GM19193 (cell line): Measurements from ENCODE around the gene SCN3B.

ENCODE experiments used
- POLR2A ChIP-seq: IDR thresholded peaks from 4 replicates; pipeline ENCODE4 v1.6.1; 2011; ENCODE audit not compliant: insufficient read depth, insufficient read length; ENCODE audit errors: extremely low read depth

Gene SCN3B

DNA sequence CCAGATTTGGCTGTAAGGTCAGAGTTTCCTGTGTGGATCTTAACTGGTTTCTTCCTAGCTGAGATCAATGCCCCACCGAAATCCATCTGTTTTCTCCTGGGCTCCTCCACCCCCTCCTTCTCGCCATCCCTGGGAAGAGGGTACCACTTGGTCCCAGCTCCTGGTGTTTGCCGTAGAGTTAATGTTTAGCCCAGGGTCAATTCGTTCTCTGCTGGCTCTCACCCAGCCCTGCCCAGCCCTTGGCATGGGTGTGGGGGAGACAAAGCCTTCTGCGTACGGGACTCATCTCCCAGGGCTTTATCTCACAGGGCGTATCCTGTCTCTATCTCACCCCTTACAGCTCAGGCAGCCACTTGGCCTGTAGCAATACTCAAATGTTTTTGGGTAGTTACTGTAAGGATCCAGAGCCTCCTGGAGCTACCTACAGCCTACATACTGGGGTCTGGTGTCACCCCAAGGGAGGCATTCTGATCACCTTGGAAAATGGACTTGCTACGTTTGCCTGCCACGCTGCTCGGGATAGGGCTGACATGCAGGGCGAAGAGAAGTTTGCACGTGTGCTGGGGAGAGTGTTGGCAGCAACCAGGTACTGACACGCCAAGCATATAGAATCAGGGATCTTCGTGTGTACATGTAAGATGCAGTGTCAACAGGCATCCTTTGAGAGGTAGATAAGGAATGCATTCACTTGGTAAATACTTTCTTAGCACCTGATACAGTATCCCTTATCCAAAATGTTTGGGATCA is 66.1 kb downstream of the SCN3B start:
- no peak for TF ChIP-seq POLR2A

- TF ChIP-seq POLR2A = no peak
Observed at GRCh38 chr11:123587559-123587958, 66.9 kb downstream of the SCN3B start.

GRCh38 chr11:123587044-123587443 is 67.4 kb downstream of the SCN3B start:
- TF ChIP-seq POLR2A = no peak

- TF ChIP-seq POLR2A = no peak
Observed at GRCh38 chr11:123586568-123586967, 67.9 kb downstream of the SCN3B start.

DNA sequence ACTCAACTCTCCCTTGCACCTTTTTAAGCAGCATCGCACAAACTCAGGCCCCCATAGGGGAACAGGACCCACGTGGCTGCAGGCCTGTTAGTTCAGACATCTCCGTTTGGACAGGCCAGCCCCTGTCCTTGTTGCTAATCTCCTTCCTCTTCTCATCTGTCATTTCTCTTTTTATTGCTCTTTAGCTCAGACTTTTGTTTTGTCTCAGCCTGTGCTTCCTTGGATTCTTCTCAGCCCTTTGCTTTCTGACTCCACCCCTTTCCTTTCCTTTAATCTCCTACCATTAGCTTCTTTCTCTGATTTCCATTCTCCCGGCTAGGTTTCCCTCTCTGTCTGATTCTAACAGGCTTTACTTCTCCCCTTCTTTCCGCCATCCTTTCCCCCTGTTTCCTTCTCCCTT is 68.7 kb downstream of the SCN3B start:
- no peak for TF ChIP-seq POLR2A

DNA sequence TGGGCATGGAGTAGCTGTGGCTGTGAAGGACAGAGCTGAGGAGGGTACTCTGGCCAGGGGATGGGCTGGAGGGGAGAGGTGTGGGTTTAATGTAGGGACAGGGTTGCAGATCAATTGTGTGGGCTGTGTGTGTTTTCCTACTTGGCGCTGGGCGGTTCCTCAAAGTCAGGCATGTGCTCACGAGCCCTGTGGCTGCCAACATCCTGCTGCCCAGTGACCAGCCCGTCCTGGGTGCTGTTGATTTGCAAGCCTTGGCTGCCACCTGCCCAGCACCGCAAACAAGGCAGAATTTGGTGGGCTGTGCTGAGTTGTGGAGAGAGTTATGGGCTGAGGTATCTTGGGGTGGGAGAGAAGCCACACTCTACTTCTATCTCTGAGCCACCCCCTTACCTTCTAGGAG is 69.2 kb downstream of the SCN3B start:
- TF ChIP-seq POLR2A = no peak

GRCh38 chr11:123584737-123585136 is 69.7 kb downstream of the SCN3B start:
- no peak for TF ChIP-seq POLR2A

DNA sequence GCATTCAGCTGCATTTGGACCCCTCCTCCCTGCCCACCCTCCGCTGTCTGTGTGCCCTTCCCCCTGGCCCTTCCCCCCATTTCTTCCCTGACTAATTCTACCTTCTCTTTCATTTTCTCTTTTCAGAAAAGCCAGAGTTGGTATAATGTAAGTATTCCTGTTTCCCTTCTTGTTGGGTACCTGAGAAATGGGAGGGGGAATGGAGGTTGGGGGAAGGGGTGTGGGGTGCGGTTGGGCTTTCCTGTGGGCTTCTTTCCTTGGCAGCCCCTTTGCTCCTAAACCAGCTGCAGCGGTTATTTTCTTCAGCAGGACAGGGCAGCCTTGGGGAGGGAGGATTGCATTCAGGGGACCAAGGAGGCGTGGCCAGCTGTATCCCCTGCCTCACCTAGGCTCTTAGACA is 70.2 kb downstream of the SCN3B start:
- TF ChIP-seq POLR2A = no peak

DNA sequence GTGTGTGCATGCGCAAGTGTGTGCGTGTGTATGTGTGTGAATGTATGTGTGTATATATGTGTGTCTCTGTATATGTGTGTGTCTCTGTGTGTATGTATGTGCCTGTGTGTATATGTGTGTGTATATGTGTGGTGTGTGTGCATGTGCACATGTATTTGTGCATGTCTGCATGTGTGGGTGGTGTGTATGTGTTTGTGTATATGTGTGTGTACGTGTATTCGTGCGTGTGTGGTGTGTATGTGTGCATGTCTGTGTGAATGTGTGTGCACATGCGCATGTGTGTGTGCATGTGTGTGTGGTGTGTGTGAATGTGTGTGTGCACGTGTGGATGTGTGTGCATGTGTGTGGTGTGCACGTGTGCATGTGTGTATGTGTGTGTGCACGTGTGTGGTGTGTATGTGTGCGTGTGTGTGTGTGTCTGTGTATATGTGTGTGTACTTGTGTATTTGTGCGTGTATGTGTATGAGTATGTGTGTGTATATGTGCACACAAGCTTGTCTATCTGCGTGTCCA is 71.4 kb downstream of the SCN3B start:
- no peak for TF ChIP-seq POLR2A

DNA sequence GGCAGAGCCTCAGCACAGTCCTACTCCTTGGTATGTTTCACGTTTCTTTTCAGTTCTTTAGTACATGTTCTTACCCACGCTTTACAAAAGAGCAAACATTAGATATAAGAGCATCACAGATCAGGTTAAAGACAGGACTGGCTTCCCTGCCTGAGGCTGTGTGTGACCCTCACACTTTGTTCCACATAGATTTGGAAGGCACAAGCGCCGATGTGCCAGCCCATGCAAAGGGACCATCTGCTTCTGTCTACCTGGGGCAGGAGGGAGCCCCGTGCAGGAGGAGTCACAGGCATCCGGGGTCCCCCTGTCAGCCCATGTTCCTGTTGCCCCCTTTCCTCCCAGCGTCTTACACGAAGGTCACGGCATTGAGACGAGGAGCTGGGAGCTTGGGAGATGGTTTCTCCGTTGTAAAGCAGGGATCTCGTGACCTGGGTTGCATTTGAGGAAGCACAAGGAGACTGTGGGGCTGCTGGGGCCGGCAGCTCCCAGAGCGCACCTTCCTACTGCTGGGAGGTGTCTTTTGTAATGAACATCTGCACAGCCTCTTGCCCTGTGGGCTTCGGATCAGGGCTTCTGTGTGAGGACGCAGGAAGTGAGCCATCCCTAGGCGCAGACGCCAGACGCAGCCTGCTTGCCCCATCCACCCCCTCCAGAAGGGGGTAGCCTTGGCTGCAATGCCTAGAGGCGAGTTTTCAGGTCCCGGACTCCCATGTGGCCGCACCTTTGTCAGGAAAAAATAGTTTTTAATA is 72.6 kb downstream of the SCN3B start:
- no peak for TF ChIP-seq POLR2A

- no peak for TF ChIP-seq POLR2A
Observed at GRCh38 chr11:123580557-123581275, 73.7 kb downstream of the SCN3B start.

GRCh38 chr11:123580137-123580536 is 74.3 kb downstream of the SCN3B start:
- no peak for TF ChIP-seq POLR2A

DNA sequence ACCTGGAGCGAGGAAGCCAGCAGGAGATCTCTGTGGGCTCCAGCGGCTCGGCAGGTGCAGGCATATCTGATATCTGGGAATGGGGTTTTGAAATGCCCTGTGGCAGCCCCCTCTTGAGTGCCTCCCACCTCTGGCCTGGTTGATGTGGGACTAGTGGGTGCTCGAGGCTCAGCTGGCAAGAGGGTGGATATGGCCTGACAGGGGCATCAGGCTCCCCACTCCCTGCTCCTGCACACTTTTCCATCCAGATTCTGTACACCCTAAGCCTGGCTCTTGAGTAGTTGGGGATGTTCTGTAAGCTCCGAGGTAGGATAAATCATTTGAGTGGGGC is 75.0 kb downstream of the SCN3B start:
- no peak for TF ChIP-seq POLR2A
